Fibroblast of the aortic adventitia (primary cell): ENCODE results near the gene LDAF1. TPM values are rescaled to one million over a fixed set of nuclear protein-coding genes. Genes with fewer than 3 reads are reported as not detected.

Source experiments
- DNase-seq: peaks from one replicate; pipeline ENCODE4 v3.0.0-alpha.2; 2010; ENCODE audit warnings: low read depth
- H3K4me3 ChIP-seq: 2 replicates; pipeline ENCODE4 v1.5.1; 2011; ENCODE audit warnings: low read depth, mild to moderate bottlenecking, control low read depth, low read length, moderate library complexity
- CTCF ChIP-seq: IDR thresholded peaks from 2 replicates; pipeline ENCODE4 v1.5.1; 2011; ENCODE audit warnings: mild to moderate bottlenecking, low read length, control low read depth, inconsistent platforms; ENCODE audit not compliant: insufficient read depth
- total RNA-seq: library from RNA; depleted of rRNA; stranded (reverse); fragments of >200 nt; gene quantifications from 2 replicates; pipeline ENCODE4 v1.2.3, GENCODE V29; 2012; ENCODE audit warnings: low replicate concordance

LDAF1 gene
- total RNA-seq, 1 donor = 73.6 TPM

GRCh38 chr16:21208446-21209230 is 50.2 kb downstream of the LDAF1 start:
- TF ChIP-seq CTCF = no peak
- no peak overlapping the region for H3K4me3 ChIP-seq
- DNase-seq = no peak

GRCh38 chr16:21211486-21211885 is 53.0 kb downstream of the LDAF1 start, which contains the start of gene ZP2:
Gene ZP2, minus strand, starts transcription at chr16:21211574. Its CDS starts 27 bp downstream, at chr16:21211547.
- no peak for DNase-seq
- TF ChIP-seq CTCF = no peak
- H3K4me3 ChIP-seq = no peak within 1 kb of the TSS

- no peak for TF ChIP-seq CTCF
- no peak overlapping the region for H3K4me3 ChIP-seq
- DNase-seq = no peak
Measured at GRCh38 chr16:21214086-21214485, 55.6 kb downstream of the LDAF1 start.

- no peak for DNase-seq
- no peak for TF ChIP-seq CTCF
- H3K4me3 ChIP-seq = no peak overlapping the region
Measured at GRCh38 chr16:21217121-21217520, 58.6 kb downstream of the LDAF1 start.

- peak; percentile 17 for DNase-seq
- H3K4me3 ChIP-seq = no peak overlapping the region
- no peak for TF ChIP-seq CTCF
Measured at GRCh38 chr16:21218153-21218552, 59.7 kb downstream of the LDAF1 start.

GRCh38 chr16:21219551-21219950 is 61.1 kb downstream of the LDAF1 start:
- H3K4me3 ChIP-seq = no peak overlapping the region
- DNase-seq = no peak
- no peak for TF ChIP-seq CTCF
